ENCODE measurements around the gene TRIM71. TPM values are rescaled to one million over a fixed set of nuclear protein-coding genes. Genes with fewer than 3 reads are reported as not detected.
"Not testable (repeated sequence)": the region's sequence is repeated elsewhere in the genome, so short reads cannot be mapped to it uniquely, and the experiment has no call there.

TRIM71 gene
- polyA plus RNA-seq, 1 donor from 2014 or later, result not detected

- Mint-ChIP-seq H3K4me3 (peak overlapping the region; percentile 46 to 81 (median 60)), H3K27ac (no peak overlapping the region), H3K4me1 (peaks cover 12 to 21% (median 14%) of the 10 kb centered on the region in 3 donors), H3K9me3 (no peaks in the 10 kb centered on the region), H3K27me3 (peaks cover 45% of the 10 kb centered on the region), H3K36me3 (no peaks in the 10 kb centered on the region)
Observed at GRCh38 chr3:32815841-32816438, 1.9 kb upstream of the TRIM71 start.

GRCh38 chr3:32816439-32817256 is 1.1 kb upstream of the TRIM71 start:
- Mint-ChIP-seq H3K4me3 (peak overlapping the region; percentile 35 to 82 (median 76)), H3K4me1 (peaks cover 12 to 21% (median 14%) of the 10 kb centered on the region in 3 donors), H3K9me3 (no peaks in the 10 kb centered on the region), H3K27ac (no peak overlapping the region), H3K36me3 (no peaks in the 10 kb centered on the region), H3K27me3 (peaks cover 46% of the 10 kb centered on the region)

- peak overlapping the region in 1 of 4 donors; percentile 50 for H3K4me3 Mint-ChIP-seq
- peak overlapping the region in 1 of 3 donors; percentile 71 for H3K27ac Mint-ChIP-seq
- peaks cover 12 to 21% (median 14%) of the 10 kb centered on the region in 3 donors for H3K4me1 Mint-ChIP-seq
- H3K9me3 Mint-ChIP-seq, result no peaks in the 10 kb centered on the region
- no peaks in the 10 kb centered on the region for H3K36me3 Mint-ChIP-seq
- H3K27me3 Mint-ChIP-seq, result peaks cover 49% of the 10 kb centered on the region
Observed at GRCh38 chr3:32817257-32817557, 590 bp upstream of the TRIM71 start.

- Mint-ChIP-seq H3K4me1 (peaks cover 12 to 21% (median 14%) of the 10 kb centered on the region in 3 donors), H3K27me3 (peaks cover 49% of the 10 kb centered on the region), H3K36me3 (no peaks in the 10 kb centered on the region), H3K27ac (peak overlapping the region in 1 of 3 donors; percentile 40), H3K4me3 (peak overlapping the region in 3 of 4 donors; percentile 49 to 60 (median 57)), H3K9me3 (no peaks in the 10 kb centered on the region)
Observed at GRCh38 chr3:32818229-32818969, 602 bp downstream of the TRIM71 start.

GRCh38 chr3:32818970-32819511 is 1.2 kb downstream of the TRIM71 start:
- Mint-ChIP-seq H3K4me3 (peak overlapping the region; percentile 49 to 66 (median 55)), H3K27ac (peak overlapping the region in 1 of 3 donors; percentile 40), H3K4me1 (peaks cover 12 to 21% (median 14%) of the 10 kb centered on the region in 3 donors), H3K9me3 (no peaks in the 10 kb centered on the region), H3K36me3 (no peaks in the 10 kb centered on the region), H3K27me3 (peaks cover 50% of the 10 kb centered on the region)

GRCh38 chr3:32819551-32820348 is 2.0 kb downstream of the TRIM71 start:
- Mint-ChIP-seq H3K9me3 (no peaks in the 10 kb centered on the region), H3K4me1 (peaks cover 8 to 14% (median 10%) of the 10 kb centered on the region in 3 donors)

GRCh38 chr3:32820430-32820829 is 2.6 kb downstream of the TRIM71 start:
- Mint-ChIP-seq H3K4me3 (no peak overlapping the region), H3K9me3 (no peaks in the 10 kb centered on the region), H3K27ac (no peak overlapping the region), H3K27me3 (peaks cover 43% of the 10 kb centered on the region), H3K4me1 (peaks cover 4 to 11% (median 10%) of the 10 kb centered on the region in 3 donors), H3K36me3 (no peaks in the 10 kb centered on the region)

More at GRCh38 chr3:32819551-32820348, 2.0 kb downstream of the TRIM71 start:
- H3K27ac Mint-ChIP-seq, result no peak overlapping the region
- peak overlapping the region in 1 of 4 donors; percentile 57 for H3K4me3 Mint-ChIP-seq
- H3K36me3 Mint-ChIP-seq, result no peaks in the 10 kb centered on the region
- H3K27me3 Mint-ChIP-seq, result peaks cover 45% of the 10 kb centered on the region

GRCh38 chr3:32820971-32821685 is 3.3 kb downstream of the TRIM71 start:
- Mint-ChIP-seq H3K9me3 (no peaks in the 10 kb centered on the region), H3K27ac (no peak overlapping the region), H3K4me3 (peak overlapping the region in 2 of 4 donors; percentile 41 to 69), H3K36me3 (no peaks in the 10 kb centered on the region), H3K27me3 (peaks cover 36% of the 10 kb centered on the region), H3K4me1 (peaks cover 0 to 4% (median 4%) of the 10 kb centered on the region in 3 donors)

- Mint-ChIP-seq H3K27ac (no peak overlapping the region), H3K36me3 (no peaks in the 10 kb centered on the region), H3K4me3 (no peak overlapping the region)
Observed at GRCh38 chr3:32821686-32822296, 4.0 kb downstream of the TRIM71 start.

GRCh38 chr3:32822609-32823498 is 5.1 kb downstream of the TRIM71 start:
- Mint-ChIP-seq H3K27ac (no peak overlapping the region), H3K4me3 (no peak overlapping the region), H3K27me3 (peaks cover 25% of the 10 kb centered on the region), H3K36me3 (peaks cover 1% of the 10 kb centered on the region), H3K4me1 (peaks cover 0 to 4% (median 4%) of the 10 kb centered on the region in 3 donors), H3K9me3 (no peaks in the 10 kb centered on the region)

More at GRCh38 chr3:32821686-32822296, 4.0 kb downstream of the TRIM71 start:
- Mint-ChIP-seq H3K4me1 (peaks cover 0 to 4% (median 4%) of the 10 kb centered on the region in 3 donors), H3K9me3 (no peaks in the 10 kb centered on the region), H3K27me3 (peaks cover 33% of the 10 kb centered on the region)

- not testable (repeated sequence) for H3K9me3 Mint-ChIP-seq, H3K36me3 Mint-ChIP-seq, H3K4me1 Mint-ChIP-seq, H3K4me3 Mint-ChIP-seq, H3K27ac Mint-ChIP-seq
- peaks cover 23% of the 10 kb centered on the region for H3K27me3 Mint-ChIP-seq
Observed at GRCh38 chr3:32823641-32824184, 5.9 kb downstream of the TRIM71 start.

- no peak overlapping the region for H3K27ac Mint-ChIP-seq
- no peak overlapping the region for H3K4me3 Mint-ChIP-seq
- peaks cover 12% of the 10 kb centered on the region for H3K27me3 Mint-ChIP-seq
- peaks cover 1% of the 10 kb centered on the region for H3K36me3 Mint-ChIP-seq
- H3K9me3 Mint-ChIP-seq, result no peaks in the 10 kb centered on the region
- no peaks in the 10 kb centered on the region for H3K4me1 Mint-ChIP-seq
Observed at GRCh38 chr3:32825601-32826375, 8.0 kb downstream of the TRIM71 start.

Data from IgD-negative memory B cell (primary cell).